ENCODE data around the gene BCAS3.

The BCAS3 gene

GRCh38 chr17:61116577-61116976 lies 438.9 kb downstream of the BCAS3 start:
- no peak for TF ChIP-seq CTCF (IDR thresholded peaks at IDR 0.05)

GRCh38 chr17:61117983-61118382 lies 440.3 kb downstream of the BCAS3 start:
- H3K4me1 ChIP-seq = no peaks in the 10 kb centered on the region
- no peaks in the 10 kb centered on the region for H3K27me3 ChIP-seq (ENCODE audit: control insufficient read depth, insufficient read depth, low read length)
- H3K27ac ChIP-seq = no peak overlapping the region
- H3K9ac ChIP-seq = no peak overlapping the region
- H2AFZ ChIP-seq = no peak overlapping the region
- H3K79me2 ChIP-seq = no peaks in the 10 kb centered on the region
- no peak overlapping the region for H3K4me2 ChIP-seq (ENCODE audit: low read length)
- no peaks in the 10 kb centered on the region for H3K9me3 ChIP-seq (ENCODE audit: control insufficient read depth, low read length)
- TF ChIP-seq CTCF (IDR thresholded peaks at IDR 0.05) = no peak
- H3K4me3 ChIP-seq (ENCODE audit: low read depth, low read length) = no peak overlapping the region
- no peaks in the 10 kb centered on the region for H3K36me3 ChIP-seq (ENCODE audit: control insufficient read depth, insufficient read depth, low read length)

More at GRCh38 chr17:61116577-61116976, 438.9 kb downstream of the BCAS3 start:
- Histone ChIP-seq H3K9me3 (ENCODE audit: control insufficient read depth, low read length) (no peaks in the 10 kb centered on the region), H3K36me3 (ENCODE audit: control insufficient read depth, insufficient read depth, low read length) (no peaks in the 10 kb centered on the region), H3K4me3 (ENCODE audit: low read depth, low read length) (no peak overlapping the region), H3K27ac (no peak overlapping the region), H3K9ac (no peak overlapping the region), H3K79me2 (no peaks in the 10 kb centered on the region), H3K27me3 (ENCODE audit: control insufficient read depth, insufficient read depth, low read length) (no peaks in the 10 kb centered on the region), H2AFZ (no peak overlapping the region), H3K4me1 (no peaks in the 10 kb centered on the region), H3K4me2 (ENCODE audit: low read length) (no peak overlapping the region)

- Histone ChIP-seq H3K79me2 (no peaks in the 10 kb centered on the region), H3K4me1 (no peaks in the 10 kb centered on the region), H3K4me2 (ENCODE audit: low read length) (no peak overlapping the region), H3K9me3 (ENCODE audit: control insufficient read depth, low read length) (no peaks in the 10 kb centered on the region), H3K4me3 (ENCODE audit: low read depth, low read length) (no peak overlapping the region), H3K27me3 (ENCODE audit: control insufficient read depth, insufficient read depth, low read length) (no peaks in the 10 kb centered on the region), H3K9ac (no peak overlapping the region), H3K36me3 (ENCODE audit: control insufficient read depth, insufficient read depth, low read length) (no peaks in the 10 kb centered on the region), H3K27ac (no peak overlapping the region), H2AFZ (no peak overlapping the region)
- no peak for TF ChIP-seq CTCF (IDR thresholded peaks at IDR 0.05)
These were observed 441.2 kb downstream of the BCAS3 start for GRCh38 chr17:61118871-61119270.

- Histone ChIP-seq H3K27me3 (ENCODE audit: control insufficient read depth, insufficient read depth, low read length) (no peaks in the 10 kb centered on the region), H3K36me3 (ENCODE audit: control insufficient read depth, insufficient read depth, low read length) (no peaks in the 10 kb centered on the region), H2AFZ (no peak overlapping the region), H3K9me3 (ENCODE audit: control insufficient read depth, low read length) (no peaks in the 10 kb centered on the region), H3K4me3 (ENCODE audit: low read depth, low read length) (no peak overlapping the region), H3K4me1 (no peaks in the 10 kb centered on the region), H3K4me2 (ENCODE audit: low read length) (no peak overlapping the region), H3K9ac (no peak overlapping the region), H3K79me2 (no peaks in the 10 kb centered on the region), H3K27ac (no peak overlapping the region)
- TF ChIP-seq CTCF (IDR thresholded peaks at IDR 0.05) = no peak
These were observed 444.8 kb downstream of the BCAS3 start for GRCh38 chr17:61122326-61122913.

GRCh38 chr17:61124562-61124961 lies 446.9 kb downstream of the BCAS3 start:
- no peak overlapping the region for H3K4me3 ChIP-seq (ENCODE audit: low read depth, low read length)
- no peaks in the 10 kb centered on the region for H3K36me3 ChIP-seq (ENCODE audit: control insufficient read depth, insufficient read depth, low read length)
- TF ChIP-seq CTCF (IDR thresholded peaks at IDR 0.05) = no peak
- H3K4me2 ChIP-seq (ENCODE audit: low read length) = no peak overlapping the region
- H3K9ac ChIP-seq = no peak overlapping the region
- no peak overlapping the region for H3K27ac ChIP-seq
- H3K4me1 ChIP-seq = no peaks in the 10 kb centered on the region
- H2AFZ ChIP-seq = no peak overlapping the region
- H3K9me3 ChIP-seq (ENCODE audit: control insufficient read depth, low read length) = no peaks in the 10 kb centered on the region
- no peaks in the 10 kb centered on the region for H3K27me3 ChIP-seq (ENCODE audit: control insufficient read depth, insufficient read depth, low read length)
- no peaks in the 10 kb centered on the region for H3K79me2 ChIP-seq
